ENCODE results near the gene UNC13D.
A peak's percentile ranks its signal among the peaks of the same experiment; 100 is the strongest.

UNC13D gene

GRCh38 chr17:75777296-75777922 is 66.8 kb downstream of the UNC13D start (continued):
- no peak for TF ChIP-seq ZFP3 (CRISPR knock-in tag; IDR thresholded peaks at IDR 0.05)
- TF ChIP-seq ZFP30 (CRISPR knock-in tag; IDR thresholded peaks at IDR 0.05) = no peak; the same call in none of the 2 replicates
- peak; percentile 73 for TF ChIP-seq RARB (CRISPR knock-in tag; IDR thresholded peaks at IDR 0.05)
- TF ChIP-seq ZNF70 (CRISPR knock-in tag; IDR thresholded peaks at IDR 0.05) = no peak

Measured in SK-N-SH treated with all-trans-retinoic acid at 6 μM for 48 hours (cell line).